Measurements from ENCODE around the gene ELMOD2.

GRCh38 chr4:140584439-140584838, 60.5 kb downstream of the ELMOD2 start:
- no peak for TF ChIP-seq CSDC2 (CRISPR knock-in tag; IDR thresholded peaks at IDR 0.05)
- TF ChIP-seq ZNF8 (CRISPR knock-in tag; IDR thresholded peaks at IDR 0.05): no peak
- no peak for TF ChIP-seq PATZ1 (CRISPR knock-in tag; IDR thresholded peaks at IDR 0.05; ENCODE audit: borderline replicate concordance)
- TF ChIP-seq RARB (CRISPR knock-in tag; IDR thresholded peaks at IDR 0.05): no peak
- no peak for TF ChIP-seq ZFP3 (CRISPR knock-in tag; IDR thresholded peaks at IDR 0.05)
- no peak for TF ChIP-seq TCF4 (CRISPR knock-in tag; IDR thresholded peaks at IDR 0.05; ENCODE audit: borderline replicate concordance)
- TF ChIP-seq ZFP30 (CRISPR knock-in tag; IDR thresholded peaks at IDR 0.05): no peak
